Right renal cortex interstitium (tissue), 3 donors: ENCODE data around the gene MAPK6. TPM values are rescaled to one million over a fixed set of nuclear protein-coding genes. Genes with fewer than 3 reads are reported as not detected.
"Not testable (repeated sequence)": the region's sequence is repeated elsewhere in the genome, so short reads cannot be mapped to it uniquely, and the experiment has no call there.

Experiments used
- DNase-seq, 3 donors: peaks; one replicate each; pipeline ENCODE4 v3.0.0-alpha.2; 2013; ENCODE audit warnings: low read depth in 3 of 3, low spot score in 2 of 3
- polyA plus RNA-seq, 3 donors: library from polyadenylated mRNA; unstranded; fragments of 120-200 nt; gene quantifications; one replicate each; pipeline ENCODE4 v1.2.1, GENCODE V29; 2013; ENCODE audit not compliant: insufficient read length in 3 of 3

Gene MAPK6
- polyA plus RNA-seq, 3 donors = 41.1 to 45.7 (median 42.0) TPM

GRCh38 chr15:52042051-52042851, 23.2 kb downstream of the MAPK6 start:
- no peak for DNase-seq

GRCh38 chr15:52045795-52046298, 26.8 kb downstream of the MAPK6 start:
- DNase-seq = not testable (repeated sequence)

- not testable (repeated sequence) for DNase-seq
Observed at GRCh38 chr15:52046552-52046951, 27.5 kb downstream of the MAPK6 start.

GRCh38 chr15:52050416-52050815, 31.4 kb downstream of the MAPK6 start:
- no peak for DNase-seq

- DNase-seq = no peak
Observed at GRCh38 chr15:52052066-52052935, 33.3 kb downstream of the MAPK6 start.

GRCh38 chr15:52054381-52054780, 35.4 kb downstream of the MAPK6 start:
- DNase-seq = no peak

- not testable (repeated sequence) for DNase-seq
Observed at GRCh38 chr15:52054858-52055257, 35.8 kb downstream of the MAPK6 start.

GRCh38 chr15:52056001-52056400, 37.0 kb downstream of the MAPK6 start:
- DNase-seq = no peak

- no peak for DNase-seq
Observed at GRCh38 chr15:52056496-52056895, 37.5 kb downstream of the MAPK6 start.

- DNase-seq = no peak
Observed at GRCh38 chr15:52057996-52058395, 39.0 kb downstream of the MAPK6 start.

- DNase-seq = no peak
Observed at GRCh38 chr15:52060501-52060900, 41.5 kb downstream of the MAPK6 start.

- DNase-seq = no peak
Observed at GRCh38 chr15:52066842-52067544, 48.0 kb downstream of the MAPK6 start.

- DNase-seq = no peak
Observed at GRCh38 chr15:52067545-52067926, 48.5 kb downstream of the MAPK6 start.

- no peak for DNase-seq
Observed at GRCh38 chr15:52068004-52068615, 49.1 kb downstream of the MAPK6 start.

- DNase-seq = no peak
Observed at GRCh38 chr15:52069559-52069958, 50.5 kb downstream of the MAPK6 start.

- DNase-seq = no peak
Observed at GRCh38 chr15:52071570-52071969, 52.6 kb downstream of the MAPK6 start.

- DNase-seq = no peak
Observed at GRCh38 chr15:52076889-52077781, 58.1 kb downstream of the MAPK6 start.

- no peak for DNase-seq
Observed at GRCh38 chr15:52078197-52078875, 59.3 kb downstream of the MAPK6 start.
